LNCAP (cell line): ENCODE measurements around the gene PBX2.

Experiments
- TF ChIP-seq, protein P1 (sequence below): fragments of 450-650 bp; IDR thresholded peaks from 2 replicates; pipeline ENCODE4 v1.5.1; 2017; ENCODE audit warnings: mild to moderate bottlenecking

Gene PBX2

DNA sequence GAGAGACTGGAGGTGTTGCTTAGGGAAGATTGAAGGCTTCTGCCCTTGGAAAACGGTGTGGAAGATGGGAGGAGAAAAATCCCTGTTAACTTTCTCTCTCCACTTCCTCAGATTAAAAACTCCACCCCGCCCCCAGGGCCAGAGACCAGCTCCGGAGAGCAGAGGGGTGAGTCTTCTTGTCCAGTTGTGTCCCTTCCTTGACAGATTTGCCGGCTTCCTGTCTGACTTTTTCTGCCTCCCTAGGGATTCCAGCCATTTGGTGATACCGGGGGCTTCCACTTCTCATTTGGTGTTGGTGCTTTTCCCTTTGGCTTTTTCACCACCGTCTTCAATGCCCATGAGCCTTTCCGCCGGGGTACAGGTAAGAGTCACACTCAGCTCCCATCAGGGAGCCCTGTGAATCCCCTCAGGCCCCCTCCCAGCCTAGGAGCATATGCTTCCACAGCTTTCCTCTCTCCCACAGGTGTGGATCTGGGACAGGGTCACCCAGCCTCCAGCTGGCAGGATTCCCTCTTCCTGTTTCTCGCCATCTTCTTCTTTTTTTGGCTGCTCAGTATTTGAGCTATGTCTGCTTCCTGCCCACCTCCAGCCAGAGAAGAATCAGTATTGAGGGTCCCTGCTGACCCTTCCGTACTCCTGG lies 10.1 kb downstream of the PBX2 start:
- TF ChIP-seq, protein P1, sequence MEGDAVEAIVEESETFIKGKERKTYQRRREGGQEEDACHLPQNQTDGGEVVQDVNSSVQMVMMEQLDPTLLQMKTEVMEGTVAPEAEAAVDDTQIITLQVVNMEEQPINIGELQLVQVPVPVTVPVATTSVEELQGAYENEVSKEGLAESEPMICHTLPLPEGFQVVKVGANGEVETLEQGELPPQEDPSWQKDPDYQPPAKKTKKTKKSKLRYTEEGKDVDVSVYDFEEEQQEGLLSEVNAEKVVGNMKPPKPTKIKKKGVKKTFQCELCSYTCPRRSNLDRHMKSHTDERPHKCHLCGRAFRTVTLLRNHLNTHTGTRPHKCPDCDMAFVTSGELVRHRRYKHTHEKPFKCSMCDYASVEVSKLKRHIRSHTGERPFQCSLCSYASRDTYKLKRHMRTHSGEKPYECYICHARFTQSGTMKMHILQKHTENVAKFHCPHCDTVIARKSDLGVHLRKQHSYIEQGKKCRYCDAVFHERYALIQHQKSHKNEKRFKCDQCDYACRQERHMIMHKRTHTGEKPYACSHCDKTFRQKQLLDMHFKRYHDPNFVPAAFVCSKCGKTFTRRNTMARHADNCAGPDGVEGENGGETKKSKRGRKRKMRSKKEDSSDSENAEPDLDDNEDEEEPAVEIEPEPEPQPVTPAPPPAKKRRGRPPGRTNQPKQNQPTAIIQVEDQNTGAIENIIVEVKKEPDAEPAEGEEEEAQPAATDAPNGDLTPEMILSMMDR, result no peak

DNA sequence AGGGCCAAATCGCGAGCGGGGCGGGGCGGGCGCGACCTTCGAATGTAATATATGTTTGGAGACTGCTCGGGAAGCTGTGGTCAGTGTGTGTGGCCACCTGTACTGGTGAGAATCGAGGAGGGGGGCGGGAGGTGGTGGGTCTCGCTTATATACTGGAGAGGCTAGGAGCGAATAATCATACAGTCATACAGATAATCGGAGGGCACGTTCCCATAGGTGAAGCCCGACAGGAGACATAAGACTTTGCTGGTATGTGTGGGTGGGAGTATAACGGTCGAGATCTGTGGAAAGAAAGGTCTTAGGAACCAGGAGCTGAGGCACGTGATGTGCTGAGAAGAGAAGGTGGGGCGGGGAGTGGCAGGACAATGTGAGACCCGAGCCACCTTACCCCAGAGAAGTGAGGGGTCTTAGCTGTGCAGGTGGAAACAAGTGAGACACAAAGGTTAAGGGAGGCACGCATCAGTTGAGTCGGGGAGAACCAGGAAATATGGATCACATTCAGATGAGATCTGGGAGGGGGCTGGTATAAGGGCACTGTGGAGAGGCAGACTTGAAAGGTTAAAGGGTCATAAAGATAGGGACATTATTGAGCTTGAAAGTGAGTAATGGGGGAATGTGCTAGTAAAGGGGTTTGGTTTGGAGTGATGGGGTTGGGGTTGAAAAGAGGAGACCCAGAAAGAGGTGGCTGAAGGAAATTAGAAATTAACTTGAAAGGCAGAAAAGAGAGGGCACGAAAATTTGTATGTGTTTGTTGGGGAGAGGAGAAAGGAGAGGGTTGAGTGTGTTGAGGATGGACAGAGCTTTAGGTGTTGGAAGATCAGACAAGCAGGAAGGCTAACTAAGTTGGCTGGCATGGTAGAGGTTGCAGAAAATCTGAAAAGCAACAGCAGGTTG lies 11.2 kb downstream of the PBX2 start:
- TF ChIP-seq, protein P1, result no peak

DNA sequence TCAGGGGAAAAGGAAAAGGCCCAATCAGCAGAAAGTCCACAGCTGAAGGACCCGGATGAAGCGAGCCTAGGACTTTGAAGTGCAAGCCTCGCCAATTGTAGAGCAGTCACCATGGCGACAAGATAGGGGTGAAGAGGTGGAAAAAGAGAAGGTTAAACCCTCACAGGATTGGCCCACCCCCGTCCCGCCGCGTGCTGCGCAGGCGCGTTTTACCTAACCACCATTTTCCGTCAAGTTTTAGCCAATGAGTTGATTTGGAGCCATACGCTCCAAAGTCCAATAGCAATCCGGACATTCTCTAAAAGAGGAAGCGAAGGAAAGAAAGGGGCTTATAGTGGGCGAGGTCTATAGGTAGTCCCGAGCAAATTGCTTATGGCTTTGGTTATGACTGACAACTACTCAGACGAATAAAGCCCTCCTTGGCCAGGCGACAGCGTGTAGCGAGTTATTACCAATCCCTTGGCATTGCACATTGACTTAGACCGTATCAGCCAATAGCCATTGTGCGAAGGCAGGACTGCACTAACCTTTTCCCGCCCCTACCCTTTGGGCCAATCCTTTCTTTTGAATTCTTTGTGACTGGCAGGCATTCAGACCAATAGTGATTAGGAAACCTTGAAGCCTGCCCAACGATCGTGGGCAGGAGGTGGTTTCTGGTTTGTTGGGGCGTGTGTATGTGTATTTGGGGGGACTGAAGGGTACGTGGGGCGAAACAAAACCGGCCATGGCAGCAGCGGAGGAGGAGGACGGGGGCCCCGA lies 12.0 kb downstream of the PBX2 start, which contains the start of gene RNF5:
RNF5 (plus strand) TSS at position 618 of the 759 bp plus-strand sequence; CDS start at position 725, 107 bp downstream.
- TF ChIP-seq, protein P1, result no peak

DNA sequence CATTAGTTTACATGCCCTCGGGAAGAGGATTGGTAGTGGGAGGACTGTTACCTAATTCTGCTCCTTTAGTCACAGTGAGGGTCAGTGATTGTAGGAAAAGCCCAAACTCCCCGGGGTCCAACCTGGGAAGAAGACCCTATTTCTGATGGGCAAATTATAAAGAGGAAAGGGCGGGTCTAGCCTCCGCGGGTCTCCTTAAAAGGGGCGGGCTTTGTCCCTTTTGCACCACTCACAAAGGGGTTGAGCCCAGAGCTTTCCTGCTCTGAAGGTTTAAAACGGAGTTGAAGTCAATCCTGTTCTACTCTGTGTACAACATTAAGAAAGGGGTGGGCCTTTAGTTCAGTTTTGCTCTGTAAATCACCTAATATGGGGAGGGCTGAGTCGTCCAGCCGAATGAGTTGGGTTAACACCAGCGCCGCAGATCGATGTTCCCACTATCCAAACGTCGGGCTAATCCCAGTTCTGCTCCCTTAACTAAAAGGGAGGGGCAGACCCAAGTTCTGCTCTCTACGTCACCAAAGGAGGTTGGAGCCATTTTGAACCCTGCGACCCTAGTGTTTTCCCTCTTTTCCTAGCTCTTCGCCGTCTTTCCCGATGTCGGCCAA lies 12.7 kb downstream of the PBX2 start:
- TF ChIP-seq, protein P1, result no peak

DNA sequence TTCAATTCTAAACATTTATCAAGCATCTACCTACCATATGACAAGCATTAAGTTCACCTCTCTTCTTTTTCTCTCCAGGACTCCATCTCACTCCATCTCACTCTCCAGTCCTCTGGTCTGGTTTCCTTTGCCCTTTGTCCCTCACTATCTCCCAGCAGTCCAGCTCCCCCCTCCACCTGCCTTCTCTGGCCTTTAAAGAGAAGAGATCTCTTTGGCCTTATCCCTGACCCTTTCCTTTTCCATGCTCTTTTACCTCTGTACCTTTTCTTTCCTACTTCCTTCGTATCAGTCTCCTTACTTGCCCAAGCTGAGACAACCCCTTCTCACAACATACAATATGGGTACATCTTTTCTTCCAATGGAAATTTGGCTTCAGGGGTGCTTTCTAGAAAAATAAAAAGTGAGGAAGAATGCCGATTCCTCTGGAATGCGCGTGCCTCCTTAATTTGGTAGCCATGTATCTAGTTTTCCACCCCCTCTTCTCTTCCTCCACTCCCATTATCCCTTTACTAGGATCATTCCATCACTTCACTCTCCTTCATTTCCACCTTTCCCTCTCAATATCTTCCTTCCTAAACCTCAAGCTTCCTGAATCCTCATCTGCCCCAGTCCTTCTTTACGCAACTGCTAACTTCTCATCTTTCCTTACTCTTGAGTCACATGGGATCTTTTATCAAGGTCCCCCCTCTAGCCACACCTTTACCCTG lies 13.4 kb downstream of the PBX2 start:
- TF ChIP-seq, protein P1, result no peak

DNA sequence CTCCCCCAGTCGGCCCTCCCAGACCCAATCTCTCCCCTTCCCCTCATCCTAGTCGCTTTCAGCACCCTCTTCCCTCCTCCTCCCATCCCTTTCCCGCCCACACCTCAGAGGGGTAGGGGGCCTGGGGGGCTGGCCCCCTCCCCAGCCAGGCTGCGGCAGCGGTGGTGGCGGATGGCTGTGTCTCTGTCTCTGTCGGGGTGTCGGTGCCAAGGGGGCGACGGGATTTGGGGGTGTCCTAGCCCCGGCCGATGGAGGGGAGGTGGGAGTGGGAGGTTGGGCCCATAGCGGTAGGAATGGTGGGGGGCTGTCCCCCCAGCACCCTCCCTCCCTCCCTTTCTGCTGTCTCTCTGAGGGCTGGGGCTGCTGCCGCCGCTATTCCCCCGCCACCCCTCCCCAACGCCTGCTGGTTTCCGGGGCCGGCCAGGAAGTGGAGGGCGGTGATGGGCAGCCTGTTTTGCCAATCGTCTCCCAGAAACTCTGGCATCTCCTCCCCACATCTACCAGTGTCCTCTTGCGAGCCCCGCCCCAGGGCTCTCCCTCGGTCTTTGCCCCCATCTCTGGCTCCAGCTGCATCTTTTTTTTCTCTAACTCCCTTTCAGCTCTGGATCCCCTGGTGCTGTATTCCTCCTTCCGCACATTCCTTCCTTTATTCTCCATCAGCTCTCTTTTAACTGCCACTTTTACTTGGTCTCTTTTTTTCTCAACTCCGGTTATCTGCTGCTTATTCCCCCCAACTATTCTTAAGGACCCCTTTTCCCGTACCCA lies 14.1 kb downstream of the PBX2 start, which contains the start of gene AGPAT1:
AGPAT1 (minus strand) TSS at position 374 of the 765 bp plus-strand sequence. CDS start 4,588 bp downstream, outside the sequence.
- TF ChIP-seq, protein P1, result no peak
